ENCODE results near the gene FKBP2. TPM values are rescaled to one million over a fixed set of nuclear protein-coding genes. Genes with fewer than 3 reads are reported as not detected.

Gene FKBP2
- 21.1 and 29.4 TPM in 2 replicates for total RNA-seq

DNA sequence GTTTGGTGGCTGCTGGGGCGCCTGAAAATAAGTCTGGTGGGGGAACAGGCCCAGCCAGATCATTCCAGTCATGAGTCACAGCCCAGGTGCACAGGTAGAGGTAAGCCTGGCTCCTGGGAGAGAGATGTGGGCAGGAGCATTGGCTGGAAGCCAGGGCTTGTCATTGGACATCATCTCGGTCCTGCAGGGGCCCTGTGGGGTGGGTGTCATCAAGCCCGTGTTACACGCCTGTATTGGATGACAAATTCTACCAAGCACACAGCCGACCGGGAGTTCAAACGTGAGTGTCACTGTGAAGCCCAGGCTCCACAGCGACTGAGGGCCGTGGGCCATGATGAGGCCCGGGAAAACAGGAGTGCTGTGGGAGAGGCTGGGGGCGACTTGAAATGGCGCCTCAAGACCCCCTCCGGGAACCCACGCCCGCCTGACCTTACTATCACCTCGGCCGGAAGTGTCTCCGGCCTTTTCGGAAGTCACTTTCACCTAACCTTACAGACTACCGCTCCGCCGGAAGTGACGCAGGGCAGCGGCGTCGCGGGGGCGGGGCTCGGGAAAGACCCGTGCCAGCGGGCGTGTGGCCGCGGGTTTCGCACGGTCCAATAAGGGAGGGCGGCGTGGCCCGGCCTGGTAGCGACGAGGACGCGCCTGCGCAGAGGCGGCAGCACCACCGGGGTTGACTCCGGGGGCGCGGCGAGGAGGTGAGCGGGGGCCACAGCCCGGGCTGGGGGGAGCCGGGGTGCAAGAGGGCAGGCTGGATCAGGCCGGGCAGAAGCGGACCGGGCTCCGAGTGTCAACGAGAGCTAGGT lies at the start of gene FKBP2:
FKBP2 (plus strand) TSS at position 661 of the 806 bp plus-strand sequence. CDS start 1,293 bp downstream, outside the sequence.

DNA sequence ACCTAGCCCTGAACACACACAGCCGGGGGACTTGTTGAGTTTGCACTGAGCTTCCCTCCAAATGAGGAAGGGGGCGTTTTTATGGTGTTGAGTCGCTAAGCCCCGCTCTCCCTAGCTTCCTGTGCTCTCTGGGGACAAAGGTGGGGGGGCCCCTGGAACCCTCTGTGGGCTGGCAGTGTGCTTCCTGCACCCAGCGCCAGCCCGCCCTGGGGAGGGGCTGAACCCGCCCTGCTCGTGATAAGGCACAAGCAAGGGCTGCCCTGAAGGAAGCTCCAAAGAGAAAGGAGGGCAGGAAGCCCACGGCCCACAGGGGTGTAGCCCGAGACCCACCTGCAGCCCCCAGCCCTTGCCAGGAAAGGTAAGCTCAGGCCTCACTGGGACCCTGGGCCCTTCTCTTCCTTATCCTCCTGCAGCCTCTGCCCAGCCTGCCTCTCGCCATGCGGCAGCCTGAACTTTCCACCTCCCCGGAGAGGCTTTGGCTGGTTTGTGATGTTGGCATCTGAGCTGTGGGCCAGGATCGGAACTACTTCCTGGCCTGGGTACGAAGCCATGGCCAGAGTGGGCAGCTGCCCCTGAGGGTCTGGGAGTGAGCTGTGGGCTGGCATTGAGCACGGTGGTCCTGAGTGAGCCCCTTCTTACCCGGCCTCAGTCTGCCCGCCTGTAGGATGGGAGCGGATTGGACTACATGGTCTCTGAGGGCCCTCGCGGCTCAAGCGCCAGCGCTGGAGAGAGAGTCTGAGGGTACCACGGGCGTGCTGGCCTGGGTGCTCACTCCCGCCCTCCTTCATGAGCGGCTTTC lies 34.2 kb upstream of the FKBP2 start, which contains the start of gene FERMT3:
FERMT3 (plus strand) TSS at position 265 of the 799 bp plus-strand sequence. CDS start 644 bp downstream, outside the sequence.

GRCh38 chr11:64225608-64226506 lies 15.0 kb upstream of the FKBP2 start, which contains the start of the genes NUDT22 and TRPT1:
Gene NUDT22 (plus strand): TSS chr11:64226274. CDS start chr11:64226653, 379 bp downstream.
Gene TRPT1 (minus strand): TSS chr11:64226186. CDS start chr11:64225860, 326 bp downstream.

DNA sequence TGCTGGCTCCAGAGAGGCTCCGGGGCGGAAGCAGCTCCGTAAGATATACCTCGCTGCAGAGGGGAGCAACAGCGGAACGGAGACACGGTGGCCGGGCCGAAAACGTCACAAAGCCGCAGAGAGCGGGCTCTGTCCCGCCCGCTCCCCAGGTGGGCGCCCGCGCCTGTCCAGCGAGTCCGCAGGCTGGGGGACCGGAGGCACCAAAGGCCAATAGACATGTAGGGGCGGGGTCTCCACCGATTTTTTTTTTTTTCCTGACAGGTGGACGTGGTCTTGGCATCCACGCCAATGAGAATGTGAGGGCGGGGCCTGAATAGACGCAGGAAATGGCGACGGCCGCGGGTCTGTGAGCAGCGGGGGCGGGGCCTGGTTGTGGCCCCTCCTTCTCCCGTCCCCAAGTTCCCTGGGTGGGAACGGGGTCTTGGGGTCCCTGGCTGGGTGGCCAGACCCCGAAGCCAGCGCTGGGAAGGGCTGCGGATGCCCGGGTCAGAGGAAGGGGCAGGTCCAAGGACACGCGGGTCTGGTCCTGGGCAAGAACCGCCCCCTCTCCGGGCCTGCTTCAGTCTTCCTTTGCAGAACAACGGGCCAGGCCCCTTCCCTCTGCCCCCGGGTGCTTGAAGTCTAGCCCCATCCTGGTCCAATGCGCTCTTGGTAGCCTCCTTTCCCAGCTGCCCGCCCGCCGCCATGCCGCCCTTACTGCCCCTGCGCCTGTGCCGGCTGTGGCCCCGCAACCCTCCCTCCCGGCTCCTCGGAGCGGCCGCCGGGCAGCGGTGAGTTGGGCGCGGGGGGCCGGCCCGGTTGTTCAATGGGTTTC lies 10.5 kb upstream of the FKBP2 start, which contains the start of gene DNAJC4:
DNAJC4 (plus strand) TSS at position 378 of the 814 bp plus-strand sequence; CDS start at position 685, 307 bp downstream.

GRCh38 chr11:64233913-64234586 lies 6.8 kb upstream of the FKBP2 start, which contains the start of gene VEGFB:
Gene VEGFB (plus strand): TSS chr11:64234584. CDS start chr11:64234834, 250 bp downstream.

GRCh38 chr11:64246871-64247728 lies 6.2 kb downstream of the FKBP2 start, which contains the start of gene PPP1R14B:
Gene PPP1R14B (minus strand): TSS chr11:64246943. CDS start chr11:64246673, 270 bp downstream.

GRCh38 chr11:64251016-64251752 lies 10.3 kb downstream of the FKBP2 start, which contains the start of gene PLCB3:
Gene PLCB3 (plus strand): TSS chr11:64251530. CDS start chr11:64251650, 120 bp downstream.

DNA sequence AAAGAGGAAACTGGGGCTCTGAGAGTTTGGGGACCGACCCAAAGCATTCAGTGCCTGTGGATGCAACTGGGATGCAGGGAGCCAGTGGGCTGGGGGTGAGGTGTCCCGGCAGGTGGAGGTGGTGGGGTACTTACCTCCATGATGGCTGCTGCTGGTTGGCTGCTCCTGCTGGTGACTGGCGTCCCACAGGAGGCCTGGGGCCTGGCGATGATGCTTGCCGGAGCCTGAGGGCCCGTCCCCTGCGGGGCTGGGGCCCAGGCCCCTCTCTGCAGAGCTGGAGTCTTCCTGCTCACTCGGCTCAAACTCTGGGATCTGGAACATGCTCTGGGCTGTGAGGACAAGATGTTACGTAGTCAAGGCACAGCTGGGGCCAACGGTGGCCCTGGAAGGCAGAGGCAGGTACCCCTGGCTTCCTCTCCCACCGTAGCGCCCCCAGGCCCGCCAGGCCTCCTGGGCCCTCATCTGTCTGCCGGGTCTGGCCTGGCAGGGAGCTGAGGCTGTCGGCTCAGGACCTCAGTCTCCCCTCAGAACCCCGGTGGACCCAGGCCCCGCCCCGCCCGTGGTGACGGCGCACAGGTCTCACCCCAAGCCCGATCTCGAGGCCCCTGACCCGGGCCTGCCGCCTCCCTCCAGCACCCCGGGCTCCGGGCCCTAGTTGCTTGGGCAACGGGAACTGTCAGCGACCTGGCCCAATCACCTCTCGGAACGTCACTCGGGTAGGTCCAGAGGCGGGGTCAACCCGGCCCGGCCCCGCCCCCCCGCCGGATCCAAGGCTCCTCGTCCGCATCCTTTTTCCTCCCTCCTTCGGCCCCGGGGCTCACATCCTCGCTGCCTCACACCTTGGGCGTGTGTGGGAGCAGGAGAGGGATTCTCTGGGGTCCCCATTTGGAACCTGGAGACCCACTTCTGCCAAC lies 43.4 kb downstream of the FKBP2 start, which contains the start of gene BAD:
BAD (minus strand) TSS at position 618 of the 914 bp plus-strand sequence; CDS start at position 321, 297 bp downstream.

DNA sequence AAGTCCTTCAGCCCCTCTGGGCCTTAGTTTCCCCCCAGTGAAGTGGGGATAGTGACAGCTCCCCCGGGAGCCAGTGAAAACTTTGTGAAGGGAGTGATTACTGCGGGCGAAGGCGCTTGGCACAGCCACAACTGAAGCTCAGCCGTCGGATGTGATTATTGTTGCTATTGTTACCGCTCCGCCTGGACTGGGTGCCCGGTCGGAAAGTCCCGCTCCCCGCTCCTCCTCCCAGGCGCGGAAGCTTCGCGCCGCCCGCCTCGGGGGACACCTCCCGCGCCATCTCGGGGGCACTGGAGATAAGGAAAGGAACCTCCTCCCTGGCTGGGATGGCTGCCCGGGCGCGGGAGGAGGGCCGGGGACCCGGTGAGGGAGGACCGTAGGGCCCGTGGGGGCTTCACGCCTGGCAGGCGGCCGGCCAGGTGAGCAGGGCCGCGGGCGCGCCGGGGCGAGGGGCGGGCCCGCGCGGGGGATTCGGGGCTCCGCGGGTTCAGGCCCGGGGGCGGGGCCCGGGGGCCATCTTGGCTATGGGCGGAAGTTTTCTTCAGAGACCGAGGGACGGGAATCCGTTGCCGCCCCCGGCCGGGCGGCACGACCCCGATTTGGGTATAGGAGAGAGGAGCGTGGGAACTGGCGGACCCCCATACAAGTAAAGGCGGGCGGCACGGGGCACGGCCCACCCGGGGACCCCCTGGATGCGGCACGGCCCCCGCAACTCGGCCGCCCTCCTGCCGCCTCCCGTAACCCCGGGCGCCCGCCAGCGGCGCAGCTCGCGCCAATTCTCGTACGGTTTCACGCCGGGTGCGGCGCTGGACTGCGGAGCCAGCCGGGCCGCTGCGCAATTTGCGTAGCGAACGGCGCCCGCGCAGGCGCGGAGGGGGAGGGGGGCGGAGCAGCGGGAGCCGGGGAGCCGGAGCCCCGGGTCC lies 44.3 kb downstream of the FKBP2 start, which contains the start of gene GPR137:
GPR137 (plus strand) TSS at position 887 of the 923 bp plus-strand sequence. CDS start 677 bp downstream, outside the sequence.

DNA sequence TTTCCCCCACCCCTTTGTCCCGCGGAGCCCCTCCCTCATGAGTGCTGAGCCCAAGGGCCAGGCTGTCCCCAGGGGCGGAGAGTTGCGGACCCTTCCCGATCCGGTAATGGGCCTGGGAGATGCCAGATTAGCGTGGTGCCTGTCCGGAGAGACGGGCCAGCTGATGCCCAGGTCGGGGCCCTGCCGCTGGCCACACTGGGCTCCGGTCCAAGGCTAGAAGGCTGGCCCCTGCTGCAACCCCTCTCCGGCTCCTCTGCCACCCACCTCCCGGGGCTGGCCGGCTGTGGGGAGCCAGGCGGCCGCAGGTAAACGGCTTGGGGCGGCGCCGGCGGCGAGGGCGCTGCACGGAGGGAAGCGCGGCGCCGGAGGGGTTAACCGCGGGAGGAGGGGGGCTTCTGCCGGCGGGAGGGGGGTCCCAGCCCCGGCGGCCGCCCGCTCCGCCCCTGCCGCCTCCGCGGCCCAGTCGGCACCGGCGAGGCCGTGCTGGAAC lies 50.4 kb downstream of the FKBP2 start, which contains the start of gene KCNK4:
KCNK4 (plus strand) TSS at position 41 of the 490 bp plus-strand sequence. CDS start 1,717 bp downstream, outside the sequence.

Other genes with a start within 250 kb of the FKBP2 start
- gene FLRT1, start 205.2 kb upstream of the FKBP2 start, total RNA-seq: under 0.01 and 0.32 TPM in 2 replicates
- gene MACROD1, start 75.0 kb upstream of the FKBP2 start, total RNA-seq: 16.1 and 21.0 TPM in 2 replicates
- 110 and 125 TPM in 2 replicates for gene STIP1, start 54.9 kb upstream of the FKBP2 start, total RNA-seq
- 1.1 and 1.9 TPM in 2 replicates for gene FERMT3, start 34.4 kb upstream of the FKBP2 start, total RNA-seq
- 18.8 and 38.6 TPM in 2 replicates for gene TRPT1, start 14.9 kb upstream of the FKBP2 start, total RNA-seq
- gene NUDT22, start 14.8 kb upstream of the FKBP2 start, total RNA-seq: 40.2 and 49.3 TPM in 2 replicates
- gene DNAJC4, start 10.5 kb upstream of the FKBP2 start, total RNA-seq: 8.0 and 8.5 TPM in 2 replicates
- 20.6 and 24.8 TPM in 2 replicates for gene VEGFB, start 6.5 kb upstream of the FKBP2 start, total RNA-seq
- 102 and 129 TPM in 2 replicates for gene PPP1R14B, start 5.8 kb downstream of the FKBP2 start, total RNA-seq
- gene PLCB3, start 10.4 kb downstream of the FKBP2 start, total RNA-seq: 60.6 and 68.5 TPM in 2 replicates
- 64.0 and 66.5 TPM in 2 replicates for gene BAD, start 43.6 kb downstream of the FKBP2 start, total RNA-seq
- 11.1 and 13.5 TPM in 2 replicates for gene GPR137, start 44.8 kb downstream of the FKBP2 start, total RNA-seq
- gene KCNK4, start 50.2 kb downstream of the FKBP2 start, total RNA-seq: 0.12 TPM in 1 of 2 replicates, not detected in the other
- not detected in 2 replicates for gene CATSPERZ, start 59.3 kb downstream of the FKBP2 start, total RNA-seq
- 22.6 and 30.2 TPM in 2 replicates for gene ESRRA, start 64.4 kb downstream of the FKBP2 start, total RNA-seq
- gene TRMT112, start 76.5 kb downstream of the FKBP2 start, total RNA-seq: 72.2 and 107 TPM in 2 replicates
- 151 and 192 TPM in 2 replicates for gene PRDX5, start 77.0 kb downstream of the FKBP2 start, total RNA-seq
- 0.16 and 0.36 TPM in 2 replicates for gene CCDC88B, start 99.1 kb downstream of the FKBP2 start, total RNA-seq
- 50.1 and 54.0 TPM in 2 replicates for gene RPS6KA4, start 118.1 kb downstream of the FKBP2 start, total RNA-seq